ENCODE measurements around the gene MTA3. TPM values are rescaled to one million over a fixed set of nuclear protein-coding genes. Genes with fewer than 3 reads are reported as not detected.

Gene MTA3
- polyA plus RNA-seq, 1 experiment = 51.0 TPM

GRCh38 chr2:42742740-42743658 lies 174.6 kb downstream of the MTA3 start:
- CTCF ChIA-PET = interaction anchor here (1.2 kb wide), 1 partner anchor 79 kb away, joined by 4 read pairs; no protein-coding TSS in a partner anchor
- no peaks in the 10 kb centered on the region for H3K9me3 ChIP-seq (ENCODE audit: control insufficient read depth, insufficient read depth, low read length)
- POLR2A ChIA-PET = interaction anchor here (0.7 kb wide), 1 partner anchor 151 kb away, joined by 4 read pairs; no protein-coding TSS in a partner anchor
- no peak overlapping the region for H3K4me3 ChIP-seq (ENCODE audit: low read depth, low read length)
- TF ChIP-seq CTCF (IDR thresholded peaks at IDR 0.05; ENCODE audit: low read depth, low read length) = no peak
- DNase-seq (ENCODE audit: low read depth, low spot score) = no peak
- no peak overlapping the region for H3K27ac ChIP-seq (ENCODE audit: low read depth, low read length)
- no peaks in the 10 kb centered on the region for H3K27me3 ChIP-seq (ENCODE audit: control insufficient read depth, insufficient read depth, low read length)

- no peak for DNase-seq (ENCODE audit: low read depth, low spot score)
- Histone ChIP-seq H3K9me3 (ENCODE audit: control insufficient read depth, insufficient read depth, low read length) (no peaks in the 10 kb centered on the region), H3K27me3 (ENCODE audit: control insufficient read depth, insufficient read depth, low read length) (no peaks in the 10 kb centered on the region), H3K27ac (ENCODE audit: low read depth, low read length) (no peak overlapping the region), H3K4me3 (ENCODE audit: low read depth, low read length) (no peak overlapping the region)
- POLR2A ChIA-PET = no interaction called here
- CTCF ChIA-PET = no interaction called here
- no peak for TF ChIP-seq CTCF (IDR thresholded peaks at IDR 0.05; ENCODE audit: low read depth, low read length)
Observed at GRCh38 chr2:42743659-42743990, 175.2 kb downstream of the MTA3 start.

- Histone ChIP-seq H3K4me3 (ENCODE audit: low read depth, low read length) (no peak overlapping the region), H3K27ac (ENCODE audit: low read depth, low read length) (no peak overlapping the region), H3K9me3 (ENCODE audit: control insufficient read depth, insufficient read depth, low read length) (no peaks in the 10 kb centered on the region), H3K27me3 (ENCODE audit: control insufficient read depth, insufficient read depth, low read length) (no peaks in the 10 kb centered on the region)
- CTCF ChIA-PET = no interaction called here
- TF ChIP-seq CTCF (IDR thresholded peaks at IDR 0.05; ENCODE audit: low read depth, low read length) = no peak
- POLR2A ChIA-PET = no interaction called here
- DNase-seq (ENCODE audit: low read depth, low spot score) = no peak
Observed at GRCh38 chr2:42744545-42745082, 176.2 kb downstream of the MTA3 start.

GRCh38 chr2:42747422-42747821 lies 179.0 kb downstream of the MTA3 start:
- Histone ChIP-seq H3K27ac (ENCODE audit: low read depth, low read length) (no peak overlapping the region), H3K4me3 (ENCODE audit: low read depth, low read length) (no peak overlapping the region), H3K9me3 (ENCODE audit: control insufficient read depth, insufficient read depth, low read length) (no peaks in the 10 kb centered on the region), H3K27me3 (ENCODE audit: control insufficient read depth, insufficient read depth, low read length) (no peaks in the 10 kb centered on the region)
- DNase-seq (ENCODE audit: low read depth, low spot score) = no peak
- TF ChIP-seq CTCF (IDR thresholded peaks at IDR 0.05; ENCODE audit: low read depth, low read length) = no peak
- ChIA-PET POLR2A (interaction anchor here (0.6 kb wide), 1 partner anchor 79 kb away, joined by 6 read pairs; no protein-coding TSS in a partner anchor), CTCF (no interaction called here)

- Histone ChIP-seq H3K9me3 (ENCODE audit: control insufficient read depth, insufficient read depth, low read length) (no peaks in the 10 kb centered on the region), H3K27me3 (ENCODE audit: control insufficient read depth, insufficient read depth, low read length) (no peaks in the 10 kb centered on the region), H3K27ac (ENCODE audit: low read depth, low read length) (no peak overlapping the region), H3K4me3 (ENCODE audit: low read depth, low read length) (no peak overlapping the region)
- CTCF ChIA-PET = no interaction called here
- TF ChIP-seq CTCF (IDR thresholded peaks at IDR 0.05; ENCODE audit: low read depth, low read length) = no peak
- POLR2A ChIA-PET = no interaction called here
- no peak for DNase-seq (ENCODE audit: low read depth, low spot score)
Observed at GRCh38 chr2:42748840-42749239, 180.4 kb downstream of the MTA3 start.
